BJ (cell line): ENCODE measurements around the gene SAP30. TPM values are rescaled to one million over a fixed set of nuclear protein-coding genes. Genes with fewer than 3 reads are reported as not detected.
A peak's percentile ranks its signal among the peaks of the same experiment; 100 is the strongest.

Experiments used
- CTCF ChIA-PET: fragments of 350-600 bp; formaldehyde crosslinking; extraction: SDS; loops from one replicate; lab custom pipeline; 2021; ENCODE audit warnings: antibody characterized with exemption, inconsistent platforms; lab: Yijun Ruan, JAX
- POLR2A ChIA-PET: fragments of 300-600 bp; sonication (Branson Sonifier 250); formaldehyde crosslinking; extraction: SDS; loops from one replicate; lab custom pipeline; 2021; ENCODE audit warnings: antibody characterized with exemption; lab: Charles Lee
- DNase-seq: peaks from one replicate; pipeline ENCODE4 v3.0.0-alpha.2; 2011; ENCODE audit warnings: low read depth
- H3K27me3 ChIP-seq: 2 replicates; pipeline ENCODE4 v1.6.0; 2011; ENCODE audit warnings: low read length; ENCODE audit not compliant: control insufficient read depth, insufficient read depth
- H3K36me3 ChIP-seq: 2 replicates; pipeline ENCODE4 v1.5.1; 2011; ENCODE audit warnings: low read length; ENCODE audit not compliant: control insufficient read depth, insufficient read depth
- H3K4me3 ChIP-seq: 2 replicates; pipeline ENCODE4 v1.5.1; 2011; ENCODE audit warnings: low read depth, mild to moderate bottlenecking, control low read depth, low read length
- polyA plus RNA-seq: library from polyadenylated mRNA; depleted of rRNA; stranded (reverse); fragments of >200 nt; gene quantifications from 2 replicates; pipeline ENCODE4 v1.2.3, GENCODE V29; 2011
- TF ChIP-seq, protein P1 (sequence below): IDR thresholded peaks from 2 replicates; pipeline ENCODE4 v1.5.1; 2011; ENCODE audit warnings: low read depth, mild to moderate bottlenecking, control low read depth, inconsistent platforms, low read length, moderate library complexity; ENCODE audit not compliant: insufficient read depth

Gene SAP30
- polyA plus RNA-seq, 1 experiment = 3.7 TPM

DNA sequence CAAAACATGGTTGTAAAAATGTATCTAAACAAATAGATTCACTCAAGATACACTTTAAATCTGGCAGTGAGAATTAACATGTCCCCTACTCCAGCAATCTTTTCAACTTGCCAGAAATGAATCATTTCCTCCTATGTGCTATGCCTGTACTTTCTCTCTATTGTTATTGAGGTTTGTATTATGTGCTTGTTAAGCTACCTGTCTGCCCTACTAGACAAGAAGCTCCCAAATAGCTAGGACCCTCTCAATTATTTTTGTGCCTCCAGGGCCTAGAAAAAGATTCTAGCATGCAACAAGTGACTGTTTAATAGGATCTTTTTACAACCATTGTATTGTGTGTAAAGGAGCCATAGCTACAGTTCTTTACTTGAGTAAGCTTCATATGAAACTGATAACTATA lies 3.5 kb upstream of the SAP30 start:
- ChIA-PET CTCF (interaction anchor here (0.7 to 4.0 kb wide), 5 partner anchors 7 to 53 kb away, joined by 3 to 11 read pairs (median 4); no protein-coding TSS in a partner anchor), POLR2A (interaction anchor here (0.8 kb wide), 1 partner anchor 33 kb away, joined by 4 read pairs; the partner anchor contains the start of gene HMGB2)
- no peak for DNase-seq
- Histone ChIP-seq H3K36me3 (no peaks in the 10 kb centered on the region), H3K4me3 (no peak overlapping the region), H3K27me3 (no peaks in the 10 kb centered on the region)
- TF ChIP-seq, protein P1, sequence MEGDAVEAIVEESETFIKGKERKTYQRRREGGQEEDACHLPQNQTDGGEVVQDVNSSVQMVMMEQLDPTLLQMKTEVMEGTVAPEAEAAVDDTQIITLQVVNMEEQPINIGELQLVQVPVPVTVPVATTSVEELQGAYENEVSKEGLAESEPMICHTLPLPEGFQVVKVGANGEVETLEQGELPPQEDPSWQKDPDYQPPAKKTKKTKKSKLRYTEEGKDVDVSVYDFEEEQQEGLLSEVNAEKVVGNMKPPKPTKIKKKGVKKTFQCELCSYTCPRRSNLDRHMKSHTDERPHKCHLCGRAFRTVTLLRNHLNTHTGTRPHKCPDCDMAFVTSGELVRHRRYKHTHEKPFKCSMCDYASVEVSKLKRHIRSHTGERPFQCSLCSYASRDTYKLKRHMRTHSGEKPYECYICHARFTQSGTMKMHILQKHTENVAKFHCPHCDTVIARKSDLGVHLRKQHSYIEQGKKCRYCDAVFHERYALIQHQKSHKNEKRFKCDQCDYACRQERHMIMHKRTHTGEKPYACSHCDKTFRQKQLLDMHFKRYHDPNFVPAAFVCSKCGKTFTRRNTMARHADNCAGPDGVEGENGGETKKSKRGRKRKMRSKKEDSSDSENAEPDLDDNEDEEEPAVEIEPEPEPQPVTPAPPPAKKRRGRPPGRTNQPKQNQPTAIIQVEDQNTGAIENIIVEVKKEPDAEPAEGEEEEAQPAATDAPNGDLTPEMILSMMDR = no peak

GRCh38 chr4:173367946-173368345 lies 2.8 kb upstream of the SAP30 start:
- TF ChIP-seq, protein P1 = no peak
- DNase-seq = no peak
- no peaks in the 10 kb centered on the region for H3K27me3 ChIP-seq
- no peak overlapping the region for H3K4me3 ChIP-seq
- POLR2A ChIA-PET = interaction anchor here (0.8 kb wide), 1 partner anchor 34 kb away, joined by 4 read pairs; the partner anchor contains the start of gene HMGB2
- CTCF ChIA-PET = interaction anchor here (0.7 to 4.0 kb wide), 6 partner anchors 8 to 53 kb away, joined by 3 to 11 read pairs (median 4); no protein-coding TSS in a partner anchor
- no peaks in the 10 kb centered on the region for H3K36me3 ChIP-seq

GRCh38 chr4:173370130-173370476 lies 651 bp upstream of the SAP30 start:
- ChIA-PET CTCF (interaction anchor here (0.9 to 4.0 kb wide), 6 partner anchors 8 to 51 kb away, joined by 3 to 11 read pairs (median 4); no protein-coding TSS in a partner anchor), POLR2A (interaction anchor here (0.5 to 2.2 kb wide), 4 partner anchors 9 to 36 kb away, joined by 3 to 19 read pairs (median 5); partner anchors contain the start of gene HMGB2)
- DNase-seq = no peak
- TF ChIP-seq, protein P1 = no peak
- Histone ChIP-seq H3K27me3 (no peaks in the 10 kb centered on the region), H3K36me3 (no peaks in the 10 kb centered on the region), H3K4me3 (peak overlapping the region; percentile 59)

- Histone ChIP-seq H3K27me3 (no peaks in the 10 kb centered on the region), H3K4me3 (peak overlapping the region; percentile 88), H3K36me3 (no peaks in the 10 kb centered on the region)
- ChIA-PET CTCF (interaction anchor here (0.8 to 2.1 kb wide), 9 partner anchors 11 to 123 kb away, joined by 3 to 6 read pairs (median 3); no protein-coding TSS in a partner anchor), POLR2A (interaction anchor here (0.6 to 2.2 kb wide), 6 partner anchors 13 to 91 kb away, joined by 3 to 21 read pairs (median 4); partner anchors contain the start of gene HMGB2)
- no peak for DNase-seq
- TF ChIP-seq, protein P1 = 0 out of 2 replicates have a peak, but pooled peaks have one; percentile 4
These were observed 788 bp downstream of the SAP30 start for GRCh38 chr4:173371292-173372192.

DNA sequence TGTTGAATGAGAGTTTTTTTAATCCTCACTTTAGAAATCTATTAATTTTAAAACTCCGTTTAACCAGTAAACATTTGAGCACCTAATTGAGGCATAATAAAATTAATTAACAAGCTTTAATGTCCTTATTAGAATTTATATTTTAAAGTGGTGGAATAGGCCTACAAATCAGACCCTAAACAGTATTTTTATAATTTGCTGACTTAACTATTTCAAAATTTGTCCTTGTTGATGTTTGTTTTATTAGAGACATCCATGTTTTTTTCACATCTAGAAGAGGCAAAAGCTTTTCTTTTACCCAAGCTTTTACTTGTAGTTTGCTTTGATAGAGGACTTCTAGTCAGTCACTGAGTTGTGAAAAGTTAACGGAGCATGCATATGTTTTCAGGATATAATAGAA lies 3.8 kb downstream of the SAP30 start:
- TF ChIP-seq, protein P1 = no peak
- Histone ChIP-seq H3K27me3 (no peaks in the 10 kb centered on the region), H3K36me3 (no peaks in the 10 kb centered on the region), H3K4me3 (no peak overlapping the region)
- no peak for DNase-seq
- ChIA-PET CTCF (interaction anchor here (0.9 to 1.4 kb wide), 3 partner anchors 10 to 55 kb away, joined by 3 to 6 read pairs (median 3); no protein-coding TSS in a partner anchor), POLR2A (interaction anchor here (0.6 kb wide), 1 partner anchor 25 kb away, joined by 4 read pairs; no protein-coding TSS in a partner anchor)
